HL-60 (cell line): ENCODE results near the gene SLC4A8.

Experiments
- DNase-seq, 2 experiments: peaks; one replicate each; pipeline ENCODE4 v3.0.0-alpha.2; 2010 to 2020; ENCODE audit warnings: low read depth in 1 of 2, low spot score in 1 of 2
- H3K27ac ChIP-seq: fragments of 250-450 bp; sonication (Bioruptor Pico); replicated peaks from 2 replicates; pipeline ENCODE4 v1.5.1; 2020; ENCODE audit warnings: mild to moderate bottlenecking, moderate library complexity
- H3K27me3 ChIP-seq: fragments of 250-450 bp; sonication (Bioruptor Pico); 2 replicates; pipeline ENCODE4 v1.5.1; 2021; ENCODE audit warnings: mild to moderate bottlenecking, moderate library complexity; ENCODE audit not compliant: insufficient read depth, poor library complexity, severe bottlenecking
- H3K4me3 ChIP-seq: replicated peaks from 2 replicates; pipeline ENCODE4 v1.5.1; 2011; ENCODE audit warnings: mild to moderate bottlenecking, control low read depth, low read length; ENCODE audit not compliant: insufficient read depth
- CTCF ChIP-seq: IDR thresholded peaks from one replicate; pipeline ENCODE4 v1.5.1; 2011; ENCODE audit warnings: low read length, control low read depth, inconsistent platforms; ENCODE audit not compliant: insufficient read depth
- GABPA ChIP-seq: IDR thresholded peaks from 2 replicates; pipeline ENCODE4 v1.6.1; 2012; ENCODE audit warnings: low read depth
- POLR2AphosphoS5 ChIP-seq: IDR thresholded peaks from 2 replicates; pipeline ENCODE4 v1.6.1; 2012; ENCODE audit warnings: low read depth
- SPI1 ChIP-seq: IDR thresholded peaks from 2 replicates; pipeline ENCODE4 v1.6.1; 2012; ENCODE audit warnings: low read depth, mild to moderate bottlenecking, borderline replicate concordance
- TF ChIP-seq, protein P1 (sequence below): IDR thresholded peaks from 2 replicates; pipeline ENCODE4 v1.6.1; 2012; ENCODE audit warnings: low read depth; ENCODE audit not compliant: insufficient replicate concordance

SLC4A8 gene

GRCh38 chr12:51538149-51538548, 113.5 kb downstream of the SLC4A8 start:
- no peak for DNase-seq
- TF ChIP-seq GABPA (no peak), POLR2AphosphoS5 (no peak), SPI1 (no peak), CTCF (no peak)
- TF ChIP-seq, protein P1, sequence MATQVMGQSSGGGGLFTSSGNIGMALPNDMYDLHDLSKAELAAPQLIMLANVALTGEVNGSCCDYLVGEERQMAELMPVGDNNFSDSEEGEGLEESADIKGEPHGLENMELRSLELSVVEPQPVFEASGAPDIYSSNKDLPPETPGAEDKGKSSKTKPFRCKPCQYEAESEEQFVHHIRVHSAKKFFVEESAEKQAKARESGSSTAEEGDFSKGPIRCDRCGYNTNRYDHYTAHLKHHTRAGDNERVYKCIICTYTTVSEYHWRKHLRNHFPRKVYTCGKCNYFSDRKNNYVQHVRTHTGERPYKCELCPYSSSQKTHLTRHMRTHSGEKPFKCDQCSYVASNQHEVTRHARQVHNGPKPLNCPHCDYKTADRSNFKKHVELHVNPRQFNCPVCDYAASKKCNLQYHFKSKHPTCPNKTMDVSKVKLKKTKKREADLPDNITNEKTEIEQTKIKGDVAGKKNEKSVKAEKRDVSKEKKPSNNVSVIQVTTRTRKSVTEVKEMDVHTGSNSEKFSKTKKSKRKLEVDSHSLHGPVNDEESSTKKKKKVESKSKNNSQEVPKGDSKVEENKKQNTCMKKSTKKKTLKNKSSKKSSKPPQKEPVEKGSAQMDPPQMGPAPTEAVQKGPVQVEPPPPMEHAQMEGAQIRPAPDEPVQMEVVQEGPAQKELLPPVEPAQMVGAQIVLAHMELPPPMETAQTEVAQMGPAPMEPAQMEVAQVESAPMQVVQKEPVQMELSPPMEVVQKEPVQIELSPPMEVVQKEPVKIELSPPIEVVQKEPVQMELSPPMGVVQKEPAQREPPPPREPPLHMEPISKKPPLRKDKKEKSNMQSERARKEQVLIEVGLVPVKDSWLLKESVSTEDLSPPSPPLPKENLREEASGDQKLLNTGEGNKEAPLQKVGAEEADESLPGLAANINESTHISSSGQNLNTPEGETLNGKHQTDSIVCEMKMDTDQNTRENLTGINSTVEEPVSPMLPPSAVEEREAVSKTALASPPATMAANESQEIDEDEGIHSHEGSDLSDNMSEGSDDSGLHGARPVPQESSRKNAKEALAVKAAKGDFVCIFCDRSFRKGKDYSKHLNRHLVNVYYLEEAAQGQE, result no peak
- Histone ChIP-seq H3K27me3 (no peaks in the 10 kb centered on the region), H3K4me3 (no peak overlapping the region), H3K27ac (no peak overlapping the region)

- TF ChIP-seq, protein P1, result no peak
- no peak for TF ChIP-seq CTCF
- TF ChIP-seq POLR2AphosphoS5, result no peak
- no peak for TF ChIP-seq SPI1
- TF ChIP-seq GABPA, result no peak
- Histone ChIP-seq H3K27me3 (no peaks in the 10 kb centered on the region), H3K4me3 (no peak overlapping the region), H3K27ac (no peak overlapping the region)
- DNase-seq, result no peak
Observed at GRCh38 chr12:51538599-51538998, 114.0 kb downstream of the SLC4A8 start.

GRCh38 chr12:51540996-51541395, 116.4 kb downstream of the SLC4A8 start:
- Histone ChIP-seq H3K4me3 (no peak overlapping the region), H3K27me3 (no peaks in the 10 kb centered on the region), H3K27ac (no peak overlapping the region)
- no peak for DNase-seq
- TF ChIP-seq POLR2AphosphoS5 (no peak), CTCF (no peak), GABPA (no peak), SPI1 (no peak)
- TF ChIP-seq, protein P1, result no peak
